GM19438 (cell line): Measurements from ENCODE around the gene TMEM208.

Experiments
- ATAC-seq: cut with Tn5 transposase; IDR thresholded peaks from one replicate; pipeline ENCODE4 v1.9.1; 2021; ENCODE audit warnings: low read depth; ENCODE audit not compliant: unreplicated experiment

The TMEM208 gene

GRCh38 chr16:67248073-67248400, 21.1 kb downstream of the TMEM208 start:
- no peak for ATAC-seq

- no peak for ATAC-seq
Measured at GRCh38 chr16:67248401-67249177, 21.7 kb downstream of the TMEM208 start, which contains the start of gene SLC9A5. TSS of gene SLC9A5 (plus strand) at chr16:67248979. CDS start at chr16:67249015, 36 bp downstream.

GRCh38 chr16:67249178-67250044, 22.5 kb downstream of the TMEM208 start:
- ATAC-seq: no peak

GRCh38 chr16:67250045-67250327, 23.1 kb downstream of the TMEM208 start:
- ATAC-seq: no peak

- no peak for ATAC-seq
Measured at GRCh38 chr16:67252609-67253497, 25.9 kb downstream of the TMEM208 start.

GRCh38 chr16:67254801-67255552, 28.0 kb downstream of the TMEM208 start:
- no peak for ATAC-seq

- no peak for ATAC-seq
Measured at GRCh38 chr16:67255553-67256221, 28.8 kb downstream of the TMEM208 start.

- no peak for ATAC-seq
Measured at GRCh38 chr16:67256701-67257230, 29.8 kb downstream of the TMEM208 start.

- no peak for ATAC-seq
Measured at GRCh38 chr16:67257486-67258160, 30.7 kb downstream of the TMEM208 start.

GRCh38 chr16:67258161-67258835, 31.4 kb downstream of the TMEM208 start:
- no peak for ATAC-seq

- no peak for ATAC-seq
Measured at GRCh38 chr16:67259705-67260104, 32.8 kb downstream of the TMEM208 start.

- ATAC-seq: no peak
Measured at GRCh38 chr16:67260426-67261063, 33.6 kb downstream of the TMEM208 start.

GRCh38 chr16:67263201-67263600, 36.3 kb downstream of the TMEM208 start:
- ATAC-seq: no peak

- ATAC-seq: no peak
Measured at GRCh38 chr16:67264277-67264676, 37.3 kb downstream of the TMEM208 start.

- ATAC-seq: no peak
Measured at GRCh38 chr16:67264866-67265265, 37.9 kb downstream of the TMEM208 start.

GRCh38 chr16:67265834-67266233, 38.9 kb downstream of the TMEM208 start:
- no peak for ATAC-seq

GRCh38 chr16:67268136-67268579, 41.2 kb downstream of the TMEM208 start:
- no peak for ATAC-seq

- ATAC-seq: no peak
Measured at GRCh38 chr16:67269766-67270165, 42.8 kb downstream of the TMEM208 start.
